ENCODE results near the gene FERMT1. TPM values are rescaled to one million over a fixed set of nuclear protein-coding genes. Genes with fewer than 3 reads are reported as not detected.

FERMT1 gene
- total and polyA plus RNA-seq, 12 donors = 9.9 to 83.7 (median 32.2) TPM

DNA sequence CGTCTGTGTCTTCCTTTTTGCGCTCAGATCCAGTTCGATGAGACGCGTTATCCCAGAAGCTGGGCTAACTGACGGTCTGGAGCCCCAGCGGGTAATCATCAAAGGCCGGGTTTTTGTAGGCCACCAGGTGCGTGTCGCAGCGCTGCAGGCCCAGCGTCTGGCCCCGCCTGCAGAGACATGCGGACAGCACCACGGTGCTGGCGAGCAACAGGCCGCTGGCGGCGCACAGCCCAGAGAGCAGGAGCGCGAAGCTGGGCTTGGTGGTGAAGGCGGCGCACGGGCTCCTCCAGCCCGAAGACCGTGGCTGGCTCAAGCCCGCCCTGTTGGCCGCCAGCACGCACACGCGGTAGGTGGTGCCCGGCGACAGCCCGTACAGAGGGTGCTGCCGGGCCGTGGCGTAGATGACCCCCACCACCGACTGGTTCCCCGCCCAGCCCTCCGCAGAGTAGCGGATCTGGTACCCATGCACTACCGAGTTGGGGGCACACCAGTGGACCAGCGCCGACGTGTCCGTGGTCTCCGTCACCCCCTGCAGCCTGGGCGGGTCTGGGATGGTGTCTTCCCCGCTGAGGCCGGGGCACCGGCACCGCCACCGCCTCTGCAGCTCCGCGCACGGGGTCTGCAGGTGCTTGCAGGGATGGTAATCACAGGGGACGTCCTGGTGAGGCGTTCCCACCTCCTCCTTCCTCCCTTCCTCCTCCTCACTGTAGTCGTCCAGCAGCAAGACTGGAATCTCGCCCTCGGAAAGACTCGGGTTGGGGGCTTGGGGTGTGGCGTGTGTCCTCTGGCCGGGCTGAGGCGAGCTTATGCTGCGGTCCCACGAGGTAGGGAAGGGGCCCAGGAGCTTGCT, 81.6 kb downstream of the FERMT1 start:
- no peak for TF ChIP-seq POLR2A (IDR thresholded peaks at IDR 0.05)
- WGBS, 4 donors = 85 to 91% (median 86%) methylated on average over 18 to 67 of the region's 67 CpGs
- no peaks in the 10 kb centered on the region for H3K4me1 ChIP-seq (replicated peaks in 1 of 2)
- intact Hi-C loops (cut with DNase I) = no loop called here
- no peak overlapping the region for H3K4me3 ChIP-seq
- H3K27ac ChIP-seq = no peak overlapping the region
- no peak for DNase-seq
- H3K9me3 ChIP-seq (replicated peaks in 1 of 3) = no peaks in the 10 kb centered on the region
- H3K27me3 ChIP-seq = no peaks in the 10 kb centered on the region
- peaks cover 0 to 55% of the 10 kb centered on the region in 2 donors for H3K36me3 ChIP-seq (replicated peaks in 1 of 2)

DNA sequence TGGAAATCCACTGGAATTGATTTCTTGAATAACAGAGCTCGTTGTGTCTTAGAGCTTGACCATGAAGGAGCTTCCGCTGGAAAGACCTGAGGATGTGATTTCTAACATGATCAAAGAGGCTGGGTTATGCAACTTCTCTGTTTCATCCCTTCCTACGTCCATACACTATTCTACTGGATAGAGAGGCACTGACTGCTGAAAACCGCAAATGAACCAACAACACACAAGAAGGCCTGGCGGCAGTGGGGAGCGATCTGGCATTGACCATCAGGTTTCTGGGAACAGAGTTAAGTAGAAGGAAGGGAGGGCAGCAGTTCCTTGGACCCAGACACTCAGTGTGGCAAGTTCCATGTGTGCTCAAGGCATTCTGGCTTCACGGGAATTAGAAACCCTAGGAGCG, 82.3 kb downstream of the FERMT1 start:
- Histone ChIP-seq H3K9me3 (replicated peaks in 1 of 3) (no peaks in the 10 kb centered on the region), H3K4me3 (no peak overlapping the region), H3K36me3 (replicated peaks in 1 of 2) (peaks cover 0 to 61% of the 10 kb centered on the region in 2 donors), H3K4me1 (replicated peaks in 1 of 2) (no peaks in the 10 kb centered on the region), H3K27ac (no peak overlapping the region), H3K27me3 (no peaks in the 10 kb centered on the region)
- 91 to 94% (median 94%) methylated on average over 8 of the region's 8 CpGs for WGBS, 4 donors
- TF ChIP-seq CTCF (IDR thresholded peaks at IDR 0.05) (no peak), POLR2A (IDR thresholded peaks at IDR 0.05) (no peak)
- DNase-seq = no peak
- intact Hi-C loops (cut with DNase I) = no loop called here

DNA sequence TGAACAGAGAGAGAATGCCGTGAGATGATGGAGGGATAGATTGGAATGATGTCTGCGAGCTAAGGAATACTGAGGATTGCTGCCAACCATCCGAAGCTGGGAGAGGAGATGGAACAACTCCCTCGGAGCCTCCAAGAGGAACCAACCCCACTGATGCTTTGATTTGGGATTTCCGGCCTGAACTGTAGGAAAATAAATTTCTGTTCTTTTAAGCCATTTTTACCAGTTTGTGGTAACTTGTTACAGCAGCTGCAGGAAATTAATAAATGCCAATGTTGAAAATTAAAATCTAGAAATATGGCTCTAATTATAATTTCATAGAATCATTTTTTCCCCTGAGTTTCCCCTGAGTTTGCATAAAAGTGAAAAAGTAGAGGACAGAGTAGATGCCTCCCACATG, 83.1 kb downstream of the FERMT1 start:
- peaks cover 0 to 67% of the 10 kb centered on the region in 2 donors for H3K36me3 ChIP-seq (replicated peaks in 1 of 2)
- no peaks in the 10 kb centered on the region for H3K9me3 ChIP-seq (replicated peaks in 1 of 3)
- no peak overlapping the region for H3K4me3 ChIP-seq
- H3K27ac ChIP-seq = no peak overlapping the region
- H3K27me3 ChIP-seq = no peaks in the 10 kb centered on the region
- no peak for DNase-seq
- peaks cover 0 to 5% of the 10 kb centered on the region in 2 donors for H3K4me1 ChIP-seq (replicated peaks in 1 of 2)
- no peak for TF ChIP-seq POLR2A (IDR thresholded peaks at IDR 0.05)
- TF ChIP-seq CTCF (IDR thresholded peaks at IDR 0.05) = no peak
- intact Hi-C loops (cut with DNase I) = no loop called here
- WGBS, 4 donors = 93 to 96% (median 94%) methylated on average over 5 of the region's 5 CpGs

GRCh38 chr20:6038256-6038655, 84.6 kb downstream of the FERMT1 start:
- H3K9me3 ChIP-seq (replicated peaks in 1 of 3) = no peaks in the 10 kb centered on the region
- peaks cover 0 to 78% of the 10 kb centered on the region in 2 donors for H3K36me3 ChIP-seq (replicated peaks in 1 of 2)
- no peak overlapping the region for H3K27ac ChIP-seq
- intact Hi-C loops (cut with DNase I) = no loop called here
- no peak for TF ChIP-seq CTCF (IDR thresholded peaks at IDR 0.05)
- TF ChIP-seq POLR2A (IDR thresholded peaks at IDR 0.05) = no peak
- WGBS, 4 donors = 86 to 95% (median 92%) methylated on average over 3 of the region's 3 CpGs
- no peak overlapping the region for H3K4me3 ChIP-seq
- no peak for DNase-seq
- H3K4me1 ChIP-seq (replicated peaks in 1 of 2) = peaks cover 15 to 19% of the 10 kb centered on the region in 2 donors
- no peaks in the 10 kb centered on the region for H3K27me3 ChIP-seq

GRCh38 chr20:6037082-6037481, 85.7 kb downstream of the FERMT1 start:
- H3K36me3 ChIP-seq (replicated peaks in 1 of 2) = peaks cover 0 to 76% of the 10 kb centered on the region in 2 donors
- H3K27me3 ChIP-seq = no peaks in the 10 kb centered on the region
- DNase-seq = no peak
- no peaks in the 10 kb centered on the region for H3K9me3 ChIP-seq (replicated peaks in 1 of 3)
- no peak overlapping the region for H3K4me3 ChIP-seq
- H3K27ac ChIP-seq = no peak overlapping the region
- TF ChIP-seq CTCF (IDR thresholded peaks at IDR 0.05) = no peak
- TF ChIP-seq POLR2A (IDR thresholded peaks at IDR 0.05) = no peak
- peaks cover 15 to 21% of the 10 kb centered on the region in 2 donors for H3K4me1 ChIP-seq (replicated peaks in 1 of 2)
- WGBS, 4 donors = 88 to 98% (median 94%) methylated on average over 1 of the region's 1 CpG
- intact Hi-C loops (cut with DNase I) = no loop called here

Measured in adrenal gland (tissue), 12 donors.